Trophoblast cell (in vitro differentiated cells and primary cell): ENCODE measurements around the gene LONP2.

Experiments used
- DNase-seq, 2 donors: peaks; one replicate each; pipeline ENCODE4 v3.0.0-alpha.2; 2016
- H2AFZ ChIP-seq: 2 replicates; pipeline ENCODE4 v1.6.1; 2013; ENCODE audit warnings: low read length, moderate library complexity, mild to moderate bottlenecking; ENCODE audit not compliant: insufficient read depth, poor library complexity
- H2AK5ac ChIP-seq: 2 replicates; pipeline ENCODE4 v1.6.1; 2013; ENCODE audit warnings: mild to moderate bottlenecking, low read length
- H2BK120ac ChIP-seq: 2 replicates; pipeline ENCODE4 v1.6.1; 2013; ENCODE audit warnings: low read length, mild to moderate bottlenecking, moderate library complexity; ENCODE audit not compliant: insufficient read depth, poor library complexity
- H2BK12ac ChIP-seq: 2 replicates; pipeline ENCODE4 v1.6.1; 2013; ENCODE audit warnings: mild to moderate bottlenecking, low read length, moderate library complexity
- H2BK5ac ChIP-seq: 2 replicates; pipeline ENCODE4 v1.6.1; 2013; ENCODE audit warnings: low read length, low read depth, moderate library complexity, mild to moderate bottlenecking; ENCODE audit not compliant: poor library complexity
- H3K14ac ChIP-seq: 2 replicates; pipeline ENCODE4 v1.6.1; 2013; ENCODE audit warnings: mild to moderate bottlenecking, low read length
- H3K18ac ChIP-seq: 2 replicates; pipeline ENCODE4 v1.6.1; 2013; ENCODE audit warnings: mild to moderate bottlenecking, low read length
- H3K23ac ChIP-seq: 2 replicates; pipeline ENCODE4 v1.6.1; 2013; ENCODE audit warnings: low read length
- H3K27ac ChIP-seq: 2 replicates; pipeline ENCODE4 v1.5.1; 2013; ENCODE audit warnings: low read depth, mild to moderate bottlenecking, inconsistent platforms, low read length, moderate library complexity
- H3K27me3 ChIP-seq: 2 replicates; pipeline ENCODE4 v1.6.1; 2013; ENCODE audit warnings: inconsistent platforms, mild to moderate bottlenecking, low read length, moderate library complexity; ENCODE audit not compliant: insufficient read depth
- H3K36me3 ChIP-seq, 2 experiments: 1 replicate in 1 of 2; 2 replicates in 1 of 2; pipeline ENCODE4 v1.6.1; 2013; ENCODE audit warnings: low read length in 2 of 2, mild to moderate bottlenecking in 2 of 2, moderate library complexity in 1 of 2; ENCODE audit not compliant: insufficient read depth in 2 of 2, control insufficient read depth in 1 of 2
- H3K4ac ChIP-seq: 2 replicates; pipeline ENCODE4 v1.6.1; 2013; ENCODE audit warnings: low read depth, mild to moderate bottlenecking, low read length, moderate library complexity
- H3K4me1 ChIP-seq, 2 experiments: 1 replicate in 1 of 2; 2 replicates in 1 of 2; pipeline ENCODE4 v1.6.1; 2013; ENCODE audit warnings: low read length in 2 of 2, mild to moderate bottlenecking in 2 of 2, moderate library complexity in 1 of 2; ENCODE audit not compliant: insufficient read depth in 2 of 2, control insufficient read depth in 1 of 2
- H3K4me2 ChIP-seq: 2 replicates; pipeline ENCODE4 v1.6.1; 2013; ENCODE audit warnings: inconsistent platforms, mild to moderate bottlenecking, low read length, moderate library complexity
- H3K4me3 ChIP-seq: 2 replicates; pipeline ENCODE4 v1.5.1; 2013; ENCODE audit warnings: mild to moderate bottlenecking, low read depth, low read length, inconsistent platforms
- H3K79me1 ChIP-seq: one replicate; pipeline ENCODE4 v1.6.1; 2013; ENCODE audit warnings: low read length
- H3K79me2 ChIP-seq: 2 replicates; pipeline ENCODE4 v1.6.1; 2013; ENCODE audit warnings: low read length, mild to moderate bottlenecking; ENCODE audit not compliant: control insufficient read depth, insufficient read depth, poor library complexity
- H3K9ac ChIP-seq: 2 replicates; pipeline ENCODE4 v1.6.1; 2013; ENCODE audit warnings: mild to moderate bottlenecking, low read length
- H3K9me3 ChIP-seq: 2 replicates; pipeline ENCODE4 v1.6.1; 2013; ENCODE audit warnings: low read depth, mild to moderate bottlenecking, control low read depth, inconsistent platforms, low read length; ENCODE audit not compliant: insufficient read depth
- H4K12ac ChIP-seq: 2 replicates; pipeline ENCODE4 v1.6.1; 2013; ENCODE audit warnings: low read depth, mild to moderate bottlenecking, low read length, moderate library complexity
- H4K8ac ChIP-seq: 2 replicates; pipeline ENCODE4 v1.6.1; 2013; ENCODE audit warnings: low read depth, mild to moderate bottlenecking, low read length, moderate library complexity
- H4K91ac ChIP-seq: one replicate; pipeline ENCODE4 v1.6.1; 2013; ENCODE audit warnings: low read depth, mild to moderate bottlenecking, low read length, moderate library complexity
- WGBS: extraction: QIAGEN DNeasy Blood & Tissue Kit; methylation state at CpG from one replicate; pipeline ENCODE4 v1.1.7; 2013; ENCODE audit warnings: missing lambda C conversion rate; ENCODE audit not compliant: insufficient read length, insufficient coverage; ENCODE audit errors: extremely low coverage; 5-methylcytosine and 5-hydroxymethylcytosine counted together

The LONP2 gene

DNA sequence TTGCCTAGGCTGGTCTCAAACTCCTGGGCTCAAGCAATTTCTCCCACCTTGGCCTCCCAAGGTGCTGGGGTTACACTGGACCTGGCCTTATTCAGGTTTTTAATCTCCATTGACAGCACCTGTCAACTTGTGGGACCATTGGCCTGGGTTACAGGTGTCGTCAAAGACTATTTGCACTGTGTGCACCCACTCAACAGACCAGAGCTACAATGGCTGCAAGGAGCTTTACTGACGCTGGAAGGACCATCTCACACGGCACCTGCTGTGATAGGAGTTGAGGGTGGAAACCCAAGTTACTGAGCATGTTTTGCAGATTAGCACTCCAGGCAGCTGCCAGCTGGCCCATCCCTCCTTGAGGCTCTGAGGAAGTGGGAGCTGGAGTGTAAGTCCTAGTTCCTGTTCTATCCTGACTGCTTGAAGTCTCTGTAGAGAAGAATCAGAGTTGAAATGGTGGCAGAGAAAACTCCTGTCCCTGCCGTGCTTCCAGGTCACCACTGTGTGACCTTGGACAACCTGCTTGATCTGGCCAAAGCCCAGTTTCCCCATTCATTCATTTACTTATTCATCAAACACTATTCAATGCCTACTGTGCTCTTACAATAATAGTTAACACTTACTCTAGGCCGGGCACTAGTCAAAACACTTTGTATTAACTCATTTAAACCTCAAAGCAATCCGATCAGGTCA lies 42.4 kb upstream of the LONP2 start:
- H2BK5ac ChIP-seq, result no peak overlapping the region
- H3K14ac ChIP-seq, result no peak overlapping the region
- H3K9ac ChIP-seq, result no peak overlapping the region
- no peak overlapping the region for H2AFZ ChIP-seq
- H4K91ac ChIP-seq, result no peak overlapping the region
- H3K27ac ChIP-seq, result no peak overlapping the region
- no peak overlapping the region for H2BK12ac ChIP-seq
- H4K12ac ChIP-seq, result no peak overlapping the region
- no peaks in the 10 kb centered on the region for H3K79me1 ChIP-seq
- H2AK5ac ChIP-seq, result no peak overlapping the region
- no peak overlapping the region for H3K4me3 ChIP-seq
- H3K23ac ChIP-seq, result no peak overlapping the region
- no peak overlapping the region for H3K18ac ChIP-seq
- no peak overlapping the region for H3K4me2 ChIP-seq
- peaks cover 2% of the 10 kb centered on the region in 2 experiments for H3K4me1 ChIP-seq
- no peaks in the 10 kb centered on the region for H3K27me3 ChIP-seq
- no peak overlapping the region for H2BK120ac ChIP-seq
- no peak overlapping the region for H4K8ac ChIP-seq
- DNase-seq, result no peak
- H3K4ac ChIP-seq, result no peak overlapping the region
- H3K36me3 ChIP-seq, result no peaks in the 10 kb centered on the region
- no CpG with 5 or more reads among the region's 6 CpGs for WGBS
- no peaks in the 10 kb centered on the region for H3K9me3 ChIP-seq
- H3K79me2 ChIP-seq, result no peaks in the 10 kb centered on the region

DNA sequence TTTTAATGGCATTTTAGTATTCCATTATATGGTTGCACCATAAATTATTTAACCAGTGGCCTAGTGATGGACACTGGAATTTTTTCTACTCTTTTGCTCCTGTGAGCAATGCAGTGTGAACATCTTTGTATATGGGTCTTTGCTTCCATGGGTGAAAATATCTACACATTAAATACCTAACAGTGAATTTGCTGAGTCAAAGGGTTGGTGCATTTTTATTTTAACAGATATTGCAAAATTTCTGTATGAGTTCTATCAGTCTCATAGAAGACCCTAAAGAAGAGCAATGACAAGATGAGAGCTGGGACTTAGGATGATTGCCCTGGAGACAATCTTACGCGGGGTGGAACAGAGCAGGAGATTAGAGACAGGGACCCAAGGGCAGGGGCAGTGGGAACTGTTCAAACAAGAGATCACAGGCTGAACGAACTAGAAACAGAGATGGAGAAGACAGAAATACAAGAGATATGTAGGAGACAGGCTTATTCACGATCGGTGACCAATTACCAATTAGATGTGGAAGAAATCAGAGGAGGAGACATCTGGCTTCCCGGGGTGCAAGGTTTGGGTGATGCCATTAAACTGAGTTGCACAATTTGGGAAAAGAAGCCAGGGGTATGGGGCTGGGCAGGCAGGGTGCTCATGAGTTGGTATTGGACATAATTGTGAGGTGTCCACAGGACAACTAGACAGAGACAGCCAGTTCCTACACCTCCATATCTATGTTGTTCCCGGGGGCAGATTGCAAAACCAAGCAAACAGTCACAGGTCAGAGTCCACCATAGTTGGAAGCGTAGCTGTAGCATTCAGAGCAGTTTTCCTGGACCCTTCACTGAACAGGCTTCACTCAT lies 39.9 kb upstream of the LONP2 start:
- H3K79me2 ChIP-seq, result no peaks in the 10 kb centered on the region
- no peak overlapping the region for H2BK120ac ChIP-seq
- H2BK5ac ChIP-seq, result no peak overlapping the region
- WGBS, result no CpG with 5 or more reads among the region's 8 CpGs
- no peak overlapping the region for H3K27ac ChIP-seq
- H3K14ac ChIP-seq, result no peak overlapping the region
- no peak overlapping the region for H3K18ac ChIP-seq
- no peaks in the 10 kb centered on the region for H3K27me3 ChIP-seq
- no peak overlapping the region for H3K4me3 ChIP-seq
- DNase-seq, result no peak
- H4K8ac ChIP-seq, result no peak overlapping the region
- no peak overlapping the region for H3K9ac ChIP-seq
- no peak overlapping the region for H2AK5ac ChIP-seq
- H3K4me1 ChIP-seq, result peaks cover 4 to 7% of the 10 kb centered on the region in 2 experiments
- no peaks in the 10 kb centered on the region for H3K79me1 ChIP-seq
- H2AFZ ChIP-seq, result no peak overlapping the region
- H3K9me3 ChIP-seq, result no peaks in the 10 kb centered on the region
- H3K4me2 ChIP-seq, result no peak overlapping the region
- no peak overlapping the region for H4K91ac ChIP-seq
- H3K36me3 ChIP-seq, result no peaks in the 10 kb centered on the region
- H3K4ac ChIP-seq, result no peak overlapping the region
- no peak overlapping the region for H3K23ac ChIP-seq
- H4K12ac ChIP-seq, result no peak overlapping the region
- no peak overlapping the region for H2BK12ac ChIP-seq

DNA sequence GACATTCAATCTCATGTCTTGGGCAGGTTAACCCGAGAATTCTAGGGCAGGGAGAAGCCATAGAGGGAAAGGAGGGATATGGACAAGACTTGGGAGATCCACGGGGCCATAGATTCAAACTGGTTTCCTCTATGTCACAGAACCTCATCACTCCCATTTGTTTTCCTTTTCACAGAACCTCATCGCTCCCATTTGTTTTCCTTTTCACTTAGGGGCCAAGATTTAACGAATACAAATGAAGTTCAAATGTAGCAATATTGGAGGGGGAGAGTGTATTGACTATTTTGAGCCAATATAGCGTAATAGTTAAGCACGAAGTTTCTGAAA lies 39.3 kb upstream of the LONP2 start:
- no peak overlapping the region for H3K18ac ChIP-seq
- no peak overlapping the region for H3K4ac ChIP-seq
- H2BK12ac ChIP-seq, result no peak overlapping the region
- H2AK5ac ChIP-seq, result no peak overlapping the region
- H2BK5ac ChIP-seq, result no peak overlapping the region
- H2BK120ac ChIP-seq, result no peak overlapping the region
- no peak overlapping the region for H3K14ac ChIP-seq
- no peak overlapping the region for H4K12ac ChIP-seq
- H3K79me1 ChIP-seq, result no peaks in the 10 kb centered on the region
- no peaks in the 10 kb centered on the region for H3K27me3 ChIP-seq
- no peak overlapping the region for H2AFZ ChIP-seq
- H3K4me1 ChIP-seq, result peaks cover 4 to 7% of the 10 kb centered on the region in 2 experiments
- no peak overlapping the region for H3K4me3 ChIP-seq
- no peak overlapping the region for H4K91ac ChIP-seq
- no peaks in the 10 kb centered on the region for H3K79me2 ChIP-seq
- no peak overlapping the region for H3K27ac ChIP-seq
- H3K23ac ChIP-seq, result no peak overlapping the region
- no peak overlapping the region for H3K9ac ChIP-seq
- no CpG with 5 or more reads among the region's 6 CpGs for WGBS
- no peaks in the 10 kb centered on the region for H3K9me3 ChIP-seq
- H3K36me3 ChIP-seq, result no peaks in the 10 kb centered on the region
- H3K4me2 ChIP-seq, result no peak overlapping the region
- DNase-seq, result no peak
- H4K8ac ChIP-seq, result no peak overlapping the region

DNA sequence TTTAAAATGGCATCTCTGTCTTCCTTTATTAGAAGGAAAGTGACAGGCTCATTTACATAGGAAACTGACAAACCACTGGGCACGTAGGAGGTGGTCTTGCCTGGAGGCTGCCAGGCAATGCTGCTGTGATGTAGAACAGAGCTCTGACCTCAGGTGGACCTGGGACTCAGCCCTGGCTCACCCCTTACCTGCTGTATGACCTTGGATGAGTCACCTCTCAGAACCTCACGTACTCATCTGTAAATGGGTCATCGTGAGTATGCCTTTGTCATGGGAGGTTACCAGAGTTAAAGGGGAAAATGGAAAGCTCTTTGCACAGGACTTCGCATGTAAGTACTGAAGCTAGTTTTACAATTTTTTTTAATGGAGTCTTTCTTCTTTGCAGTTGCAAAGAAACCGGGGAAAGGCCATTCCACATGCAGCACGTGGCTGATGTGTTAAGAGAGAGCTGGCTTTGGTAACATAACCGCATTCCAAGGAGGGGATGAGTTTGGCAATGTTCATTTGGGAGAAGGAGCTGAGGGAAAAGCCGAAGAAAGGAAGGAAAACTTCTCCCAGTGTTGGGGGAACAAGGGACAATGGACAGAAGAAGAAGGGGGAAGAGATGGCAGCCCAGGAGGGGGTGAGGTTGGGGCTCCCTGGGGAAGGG lies 37.4 kb upstream of the LONP2 start:
- no peak overlapping the region for H3K4me3 ChIP-seq
- no CpG with 5 or more reads among the region's 8 CpGs for WGBS
- no peak overlapping the region for H3K4ac ChIP-seq
- no peak overlapping the region for H3K4me2 ChIP-seq
- H2AK5ac ChIP-seq, result no peak overlapping the region
- H3K4me1 ChIP-seq, result peaks cover 4 to 7% of the 10 kb centered on the region in 2 experiments
- no peak overlapping the region for H4K91ac ChIP-seq
- H3K9me3 ChIP-seq, result no peaks in the 10 kb centered on the region
- no peaks in the 10 kb centered on the region for H3K27me3 ChIP-seq
- H3K9ac ChIP-seq, result no peak overlapping the region
- H2BK5ac ChIP-seq, result no peak overlapping the region
- no peaks in the 10 kb centered on the region for H3K79me2 ChIP-seq
- H2BK120ac ChIP-seq, result no peak overlapping the region
- no peak overlapping the region for H2BK12ac ChIP-seq
- H3K27ac ChIP-seq, result no peak overlapping the region
- no peak overlapping the region for H3K23ac ChIP-seq
- DNase-seq, result peak in 1 of 2 donors; percentile 38
- no peaks in the 10 kb centered on the region for H3K36me3 ChIP-seq
- no peak overlapping the region for H4K8ac ChIP-seq
- no peak overlapping the region for H3K14ac ChIP-seq
- H3K18ac ChIP-seq, result no peak overlapping the region
- no peak overlapping the region for H4K12ac ChIP-seq
- no peak overlapping the region for H2AFZ ChIP-seq
- no peaks in the 10 kb centered on the region for H3K79me1 ChIP-seq
